Brain microvascular endothelial cell (primary cell): Measurements from ENCODE around the gene KAZN.

Experiments used
- DNase-seq: peaks from one replicate; pipeline ENCODE4 v3.0.0-alpha.2; 2020
- H3K27ac ChIP-seq: fragments of 250-450 bp; sonication (Bioruptor Pico); 2 replicates; pipeline ENCODE4 v1.5.1; 2020; ENCODE audit warnings: mild to moderate bottlenecking, moderate library complexity
- H3K27me3 ChIP-seq: fragments of 250-450 bp; sonication (Bioruptor Pico); replicated peaks from 2 replicates; pipeline ENCODE4 v1.5.1; 2020; ENCODE audit warnings: mild to moderate bottlenecking
- H3K36me3 ChIP-seq: fragments of 250-450 bp; sonication (Bioruptor Pico); replicated peaks from 2 replicates; pipeline ENCODE4 v1.5.1; 2020; ENCODE audit warnings: mild to moderate bottlenecking
- H3K4me3 ChIP-seq: 2 replicates; pipeline ENCODE4 v1.5.1; 2011; ENCODE audit warnings: low read depth, mild to moderate bottlenecking, control low read depth, low read length, moderate library complexity
- in situ Hi-C: cut with HindIII; loops from 2 replicates; pipeline ENCODE4 v1.10.0; 2017; ENCODE audit warnings: low sequenced_read_pairs, low pct_ligation_motif_present
- TF ChIP-seq, protein P1 (sequence below): IDR thresholded peaks from 2 replicates; pipeline ENCODE4 v1.5.1; 2011; ENCODE audit warnings: low read depth, mild to moderate bottlenecking, moderate library complexity, low read length, control low read depth, inconsistent platforms; ENCODE audit errors: missing control alignments

The KAZN gene

DNA sequence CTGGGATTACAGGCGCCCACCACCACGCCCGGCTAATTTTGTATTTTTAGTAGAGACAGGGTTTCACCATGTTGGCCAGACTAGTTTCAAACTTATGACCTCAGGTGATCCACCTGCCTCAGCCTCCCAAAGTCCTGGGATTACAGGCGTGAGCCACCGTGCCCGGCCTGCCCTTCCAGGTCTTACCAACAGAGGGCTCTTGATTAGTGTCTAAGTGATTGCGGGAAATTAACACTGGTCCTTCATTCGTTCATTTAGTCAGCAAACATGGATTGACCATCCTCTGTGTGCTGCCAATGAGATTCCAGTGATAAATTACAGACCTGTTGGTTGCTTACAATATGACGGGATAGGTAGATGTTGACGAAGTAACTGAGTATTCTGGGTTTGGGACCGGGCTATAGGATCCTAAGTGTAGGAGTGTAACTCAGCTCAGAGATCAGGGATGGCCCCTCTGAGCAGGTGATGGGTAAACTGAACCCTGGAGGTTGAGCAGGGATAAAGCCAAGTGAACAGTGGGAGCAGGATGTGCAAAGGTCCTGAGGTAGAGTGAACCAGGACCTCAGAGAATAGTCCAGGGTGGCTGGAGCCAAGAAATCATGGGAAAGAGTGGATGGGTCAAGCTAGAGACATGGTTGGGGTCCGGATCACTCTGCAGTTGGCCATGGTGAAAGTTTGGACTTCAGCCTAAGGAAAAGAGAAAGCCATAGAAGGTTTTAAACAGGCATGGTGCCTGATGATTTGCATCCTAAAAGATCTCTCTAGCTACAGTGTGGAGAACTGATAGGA, 171.2 kb downstream of the KAZN start:
- no peak overlapping the region for H3K4me3 ChIP-seq
- TF ChIP-seq, protein P1, sequence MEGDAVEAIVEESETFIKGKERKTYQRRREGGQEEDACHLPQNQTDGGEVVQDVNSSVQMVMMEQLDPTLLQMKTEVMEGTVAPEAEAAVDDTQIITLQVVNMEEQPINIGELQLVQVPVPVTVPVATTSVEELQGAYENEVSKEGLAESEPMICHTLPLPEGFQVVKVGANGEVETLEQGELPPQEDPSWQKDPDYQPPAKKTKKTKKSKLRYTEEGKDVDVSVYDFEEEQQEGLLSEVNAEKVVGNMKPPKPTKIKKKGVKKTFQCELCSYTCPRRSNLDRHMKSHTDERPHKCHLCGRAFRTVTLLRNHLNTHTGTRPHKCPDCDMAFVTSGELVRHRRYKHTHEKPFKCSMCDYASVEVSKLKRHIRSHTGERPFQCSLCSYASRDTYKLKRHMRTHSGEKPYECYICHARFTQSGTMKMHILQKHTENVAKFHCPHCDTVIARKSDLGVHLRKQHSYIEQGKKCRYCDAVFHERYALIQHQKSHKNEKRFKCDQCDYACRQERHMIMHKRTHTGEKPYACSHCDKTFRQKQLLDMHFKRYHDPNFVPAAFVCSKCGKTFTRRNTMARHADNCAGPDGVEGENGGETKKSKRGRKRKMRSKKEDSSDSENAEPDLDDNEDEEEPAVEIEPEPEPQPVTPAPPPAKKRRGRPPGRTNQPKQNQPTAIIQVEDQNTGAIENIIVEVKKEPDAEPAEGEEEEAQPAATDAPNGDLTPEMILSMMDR: no peak
- H3K27ac ChIP-seq: no peak overlapping the region
- in situ Hi-C loops: no loop called here
- H3K36me3 ChIP-seq: no peaks in the 10 kb centered on the region
- no peak for DNase-seq
- H3K27me3 ChIP-seq: no peaks in the 10 kb centered on the region

- H3K27ac ChIP-seq: no peak overlapping the region
- H3K36me3 ChIP-seq: no peaks in the 10 kb centered on the region
- H3K27me3 ChIP-seq: no peaks in the 10 kb centered on the region
- TF ChIP-seq, protein P1: no peak
- in situ Hi-C loops: no loop called here
- DNase-seq: no peak
- H3K4me3 ChIP-seq: no peak overlapping the region
Measured at GRCh38 chr1:14773396-14774025, 175.0 kb downstream of the KAZN start.

- Histone ChIP-seq H3K36me3 (no peaks in the 10 kb centered on the region), H3K27me3 (no peaks in the 10 kb centered on the region), H3K4me3 (no peak overlapping the region), H3K27ac (no peak overlapping the region)
- in situ Hi-C loops: no loop called here
- no peak for DNase-seq
- TF ChIP-seq, protein P1: no peak
Measured at GRCh38 chr1:14774225-14774624, 175.7 kb downstream of the KAZN start.

DNA sequence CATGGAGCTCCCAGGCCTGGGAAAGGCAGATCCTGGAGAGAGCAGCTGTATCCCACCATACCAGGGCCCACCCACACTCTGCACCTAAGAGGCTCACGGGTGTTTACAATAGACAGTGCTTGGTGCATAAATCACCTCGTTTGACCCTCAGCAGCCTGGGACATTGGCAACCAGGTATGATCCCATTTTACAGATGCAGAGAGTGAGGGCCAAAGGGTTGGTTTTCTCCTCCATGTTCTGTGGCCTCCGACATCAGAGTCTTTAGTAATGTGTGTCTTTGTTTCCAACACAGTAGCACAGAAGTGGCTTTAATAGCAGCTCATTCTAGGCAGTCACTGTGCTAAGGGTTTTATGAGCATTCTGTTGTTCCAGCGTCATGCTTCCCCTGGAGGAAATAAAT, 176.5 kb downstream of the KAZN start:
- Histone ChIP-seq H3K27ac (no peak overlapping the region), H3K4me3 (no peak overlapping the region), H3K36me3 (no peaks in the 10 kb centered on the region), H3K27me3 (no peaks in the 10 kb centered on the region)
- in situ Hi-C loops: no loop called here
- DNase-seq: no peak
- TF ChIP-seq, protein P1: no peak

DNA sequence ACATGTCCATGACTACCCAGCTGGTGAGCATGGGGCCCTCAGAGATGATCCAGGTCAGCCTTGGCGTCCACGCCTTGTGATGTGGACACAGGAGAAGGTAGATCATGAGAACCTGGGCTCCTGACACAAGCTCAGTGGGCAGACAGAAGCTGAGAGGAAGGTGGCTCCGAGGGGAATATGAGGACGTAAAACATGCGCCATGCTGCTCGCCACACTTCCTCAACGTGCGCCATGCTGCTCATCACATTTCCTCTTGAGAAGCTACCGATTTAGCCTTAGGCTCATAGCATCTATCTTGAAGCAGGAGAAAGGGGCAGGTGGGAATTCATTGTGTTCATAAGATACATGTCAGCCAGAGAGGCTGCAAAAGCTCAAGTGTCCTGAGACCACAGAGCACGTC, 176.9 kb downstream of the KAZN start:
- H3K27ac ChIP-seq: no peak overlapping the region
- H3K36me3 ChIP-seq: no peaks in the 10 kb centered on the region
- no peaks in the 10 kb centered on the region for H3K27me3 ChIP-seq
- DNase-seq: no peak
- in situ Hi-C loops: no loop called here
- H3K4me3 ChIP-seq: no peak overlapping the region
- TF ChIP-seq, protein P1: no peak
